Measurements from ENCODE around the gene ESRRB. TPM values are rescaled to one million over a fixed set of nuclear protein-coding genes. Genes with fewer than 3 reads are reported as not detected.

Gene ESRRB
- total and polyA plus RNA-seq, 7 donors, result 0.17 to 9.9 (median 2.5) TPM

DNA sequence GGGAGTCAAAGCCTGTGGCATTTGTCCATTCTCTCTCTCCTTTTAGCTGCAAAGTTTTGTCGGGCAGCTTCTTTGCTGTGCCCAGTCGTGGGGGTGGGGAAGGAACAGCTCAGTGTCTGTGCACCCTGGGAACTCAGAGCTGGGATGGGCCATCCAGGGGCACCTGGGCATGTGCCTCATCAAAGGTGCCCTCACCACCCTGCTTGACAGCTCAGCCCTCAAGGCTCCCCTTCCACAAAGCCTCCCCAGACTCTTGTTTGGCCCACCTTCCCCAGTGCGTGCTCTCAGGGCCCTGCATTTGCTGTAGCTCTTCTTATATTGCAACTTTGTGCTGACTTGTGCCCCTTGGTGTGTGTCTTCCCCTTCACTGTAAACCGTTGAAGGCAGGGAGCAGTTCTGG is 112.6 kb downstream of the ESRRB start:
- Histone ChIP-seq H3K9me3 (no peaks in the 10 kb centered on the region), H3K4me1 (peaks cover 19% of the 10 kb centered on the region), H3K36me3 (ENCODE audit: insufficient read depth in 1 of 2, low read depth in 1 of 2) (no peaks in the 10 kb centered on the region), H3K27me3 (ENCODE audit: insufficient read depth in 3 of 3, low read length in 2 of 3) (no peaks in the 10 kb centered on the region), H3K27ac (no peak overlapping the region), H3K4me3 (no peak overlapping the region)
- WGBS, 3 donors, result 82 to 91% (median 90%) methylated on average over 4 of the region's 4 CpGs
- ATAC-seq (no peak), DNase-seq (no peak)
- TF ChIP-seq, protein P1, sequence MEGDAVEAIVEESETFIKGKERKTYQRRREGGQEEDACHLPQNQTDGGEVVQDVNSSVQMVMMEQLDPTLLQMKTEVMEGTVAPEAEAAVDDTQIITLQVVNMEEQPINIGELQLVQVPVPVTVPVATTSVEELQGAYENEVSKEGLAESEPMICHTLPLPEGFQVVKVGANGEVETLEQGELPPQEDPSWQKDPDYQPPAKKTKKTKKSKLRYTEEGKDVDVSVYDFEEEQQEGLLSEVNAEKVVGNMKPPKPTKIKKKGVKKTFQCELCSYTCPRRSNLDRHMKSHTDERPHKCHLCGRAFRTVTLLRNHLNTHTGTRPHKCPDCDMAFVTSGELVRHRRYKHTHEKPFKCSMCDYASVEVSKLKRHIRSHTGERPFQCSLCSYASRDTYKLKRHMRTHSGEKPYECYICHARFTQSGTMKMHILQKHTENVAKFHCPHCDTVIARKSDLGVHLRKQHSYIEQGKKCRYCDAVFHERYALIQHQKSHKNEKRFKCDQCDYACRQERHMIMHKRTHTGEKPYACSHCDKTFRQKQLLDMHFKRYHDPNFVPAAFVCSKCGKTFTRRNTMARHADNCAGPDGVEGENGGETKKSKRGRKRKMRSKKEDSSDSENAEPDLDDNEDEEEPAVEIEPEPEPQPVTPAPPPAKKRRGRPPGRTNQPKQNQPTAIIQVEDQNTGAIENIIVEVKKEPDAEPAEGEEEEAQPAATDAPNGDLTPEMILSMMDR (IDR thresholded peaks at IDR 0.05), result no peak
- intact Hi-C loops (cut with DNase I), result no loop called here

DNA sequence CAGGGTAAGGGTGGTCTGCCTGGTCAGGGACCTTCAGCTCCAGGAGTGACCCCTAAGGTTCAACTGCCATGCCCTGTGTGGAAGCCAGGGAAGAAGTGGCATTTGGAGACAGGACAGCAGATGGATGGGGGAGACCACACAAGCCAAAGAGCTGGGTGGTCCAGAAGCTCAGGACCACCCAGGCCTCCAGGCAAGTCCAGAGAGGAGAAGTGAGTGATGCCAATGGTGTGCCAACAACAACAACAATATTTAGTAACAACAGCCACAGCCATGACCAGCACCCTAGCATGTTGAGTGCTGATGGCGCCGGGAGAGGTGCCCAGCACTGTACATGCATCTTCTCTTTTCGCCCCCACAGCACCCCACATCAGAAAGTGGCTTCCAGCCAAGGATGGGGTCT is 113.7 kb downstream of the ESRRB start:
- no peak overlapping the region for H3K27ac ChIP-seq
- TF ChIP-seq, protein P1 (IDR thresholded peaks at IDR 0.05), result no peak
- H3K4me3 ChIP-seq, result no peak overlapping the region
- ATAC-seq, result peak in 1 of 4 donors; percentile 27
- 95 to 100% (median 98%) methylated on average over 3 of the region's 3 CpGs for WGBS, 3 donors
- H3K9me3 ChIP-seq, result no peaks in the 10 kb centered on the region
- H3K4me1 ChIP-seq, result peaks cover 19% of the 10 kb centered on the region
- DNase-seq, result no peak
- intact Hi-C loops (cut with DNase I), result no loop called here
- no peaks in the 10 kb centered on the region for H3K27me3 ChIP-seq (ENCODE audit: insufficient read depth in 3 of 3, low read length in 2 of 3)
- H3K36me3 ChIP-seq (ENCODE audit: insufficient read depth in 1 of 2, low read depth in 1 of 2), result no peaks in the 10 kb centered on the region

DNA sequence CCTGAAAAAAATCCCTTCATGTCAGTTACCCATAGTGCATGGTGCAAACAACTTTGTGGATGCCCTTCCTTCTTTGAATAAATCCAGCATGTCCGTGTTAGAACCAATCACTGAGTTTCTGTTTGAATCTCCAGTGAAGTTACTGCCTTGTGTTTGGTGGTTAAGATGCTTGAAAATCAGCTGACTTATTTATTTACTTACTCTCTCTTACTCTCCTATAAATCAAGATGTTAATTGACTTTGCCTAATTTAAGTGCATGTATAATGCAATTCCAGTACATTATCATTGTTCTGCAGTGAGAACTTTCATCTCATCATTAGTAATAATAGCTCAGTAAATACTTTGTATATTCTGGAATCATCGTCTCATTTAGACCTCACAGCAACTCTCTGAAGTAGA is 114.2 kb downstream of the ESRRB start:
- peaks cover 19% of the 10 kb centered on the region for H3K4me1 ChIP-seq
- no peaks in the 10 kb centered on the region for H3K36me3 ChIP-seq (ENCODE audit: insufficient read depth in 1 of 2, low read depth in 1 of 2)
- H3K27me3 ChIP-seq (ENCODE audit: insufficient read depth in 3 of 3, low read length in 2 of 3), result no peaks in the 10 kb centered on the region
- no peaks in the 10 kb centered on the region for H3K9me3 ChIP-seq
- intact Hi-C loops (cut with DNase I), result no loop called here
- no peak overlapping the region for H3K27ac ChIP-seq
- ATAC-seq, result no peak
- H3K4me3 ChIP-seq, result no peak overlapping the region
- WGBS, 3 donors, result 82 to 95% (median 88%) methylated on average over 2 of the region's 2 CpGs
- TF ChIP-seq, protein P1 (IDR thresholded peaks at IDR 0.05), result no peak
- DNase-seq, result no peak

DNA sequence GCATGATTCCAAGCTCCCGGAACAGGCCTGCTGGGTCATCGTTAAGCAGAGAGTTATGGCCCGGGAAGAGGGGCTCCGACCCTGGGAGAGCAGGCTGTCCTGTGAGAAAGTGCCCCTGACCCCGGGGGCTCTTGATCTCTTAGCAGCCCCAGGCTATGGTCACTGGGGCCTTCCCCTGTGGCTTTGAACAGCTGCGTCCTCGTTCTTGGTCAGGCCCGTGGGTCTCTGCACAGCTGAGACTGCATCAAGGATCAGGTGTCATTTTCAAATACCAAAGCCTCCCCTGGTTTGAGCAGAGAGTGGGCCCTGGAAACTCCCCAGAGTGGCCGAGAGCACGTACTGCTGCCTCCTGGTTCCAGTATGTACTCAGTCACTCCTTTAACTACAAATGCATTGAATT is 114.8 kb downstream of the ESRRB start:
- 28 to 40% (median 40%) methylated on average over 10 of the region's 10 CpGs for WGBS, 3 donors
- H3K27me3 ChIP-seq (ENCODE audit: insufficient read depth in 3 of 3, low read length in 2 of 3), result no peaks in the 10 kb centered on the region
- peak overlapping the region; percentile 36 for H3K27ac ChIP-seq
- H3K9me3 ChIP-seq, result no peaks in the 10 kb centered on the region
- TF ChIP-seq, protein P1 (IDR thresholded peaks at IDR 0.05), result no peak
- no peak overlapping the region for H3K4me3 ChIP-seq
- ATAC-seq (peak in 2 of 4 donors; percentile 45 to 76), DNase-seq (no peak)
- peaks cover 16% of the 10 kb centered on the region for H3K4me1 ChIP-seq
- no peaks in the 10 kb centered on the region for H3K36me3 ChIP-seq (ENCODE audit: insufficient read depth in 1 of 2, low read depth in 1 of 2)
- intact Hi-C loops (cut with DNase I), result no loop called here

DNA sequence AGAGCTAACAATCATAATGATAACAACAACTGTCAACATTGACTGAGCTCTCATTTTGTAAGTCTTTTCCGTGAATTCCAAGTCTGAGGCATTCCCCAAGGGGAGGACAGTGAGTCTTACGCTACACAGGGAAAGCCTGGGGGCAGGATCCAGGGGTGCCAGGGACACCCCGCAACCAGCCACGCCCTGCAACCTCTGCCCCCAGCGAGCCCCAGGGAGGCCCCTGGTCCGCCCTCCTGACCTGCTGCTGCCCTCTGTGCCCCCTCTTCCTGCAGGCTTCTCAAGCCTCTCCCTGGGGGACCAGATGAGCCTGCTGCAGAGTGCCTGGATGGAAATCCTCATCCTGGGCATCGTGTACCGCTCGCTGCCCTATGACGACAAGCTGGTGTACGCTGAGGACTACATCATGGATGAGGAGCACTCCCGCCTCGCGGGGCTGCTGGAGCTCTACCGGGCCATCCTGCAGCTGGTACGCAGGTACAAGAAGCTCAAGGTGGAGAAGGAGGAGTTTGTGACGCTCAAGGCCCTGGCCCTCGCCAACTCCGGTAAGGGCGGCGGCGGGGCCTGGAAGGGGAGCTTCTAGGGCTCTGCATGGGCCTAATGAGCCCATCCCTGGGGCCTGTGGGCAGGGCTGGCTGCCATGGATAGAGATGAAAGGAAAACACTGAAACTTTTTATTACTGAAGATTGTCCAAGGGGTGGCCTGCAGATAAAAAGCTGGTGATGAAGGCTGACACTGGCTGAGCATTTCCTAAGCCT is 115.4 kb downstream of the ESRRB start:
- intact Hi-C loops (cut with DNase I), result no loop called here
- Histone ChIP-seq H3K36me3 (ENCODE audit: insufficient read depth in 1 of 2, low read depth in 1 of 2) (no peaks in the 10 kb centered on the region), H3K9me3 (no peaks in the 10 kb centered on the region), H3K27me3 (ENCODE audit: insufficient read depth in 3 of 3, low read length in 2 of 3) (no peaks in the 10 kb centered on the region), H3K4me3 (no peak overlapping the region), H3K27ac (no peak overlapping the region), H3K4me1 (peaks cover 14% of the 10 kb centered on the region)
- TF ChIP-seq, protein P1 (IDR thresholded peaks at IDR 0.05), result no peak
- peak in 1 of 4 donors; percentile 10 for ATAC-seq
- whole genome bisulfite sequencing, 3 donors, result 86 to 92% (median 89%) methylated on average over 21 to 22 of the region's 22 CpGs
- DNase-seq, result no peak
